Prostate gland (tissue), 2 donors: ENCODE measurements around the gene SLC35F3. TPM values are rescaled to one million over a fixed set of nuclear protein-coding genes. Genes with fewer than 3 reads are reported as not detected.

Experiments used
- DNase-seq: peaks from one replicate; pipeline ENCODE4 v3.0.0-alpha.2; 2019; ENCODE audit warnings: low spot score
- H3K27ac ChIP-seq, 2 donors: fragments of 200-600 bp; sonication (generic); 2 replicates each; pipeline ENCODE4 v1.5.1; 2017 to 2019
- H3K27me3 ChIP-seq: fragments of 200-600 bp; sonication (generic); replicated peaks from 2 replicates; pipeline ENCODE4 v1.5.1; 2019; ENCODE audit not compliant: insufficient read depth
- H3K36me3 ChIP-seq, 2 donors: fragments of 200-600 bp; sonication (generic); 1 replicate in 1 of 2; 2 replicates in 1 of 2; pipeline versions ENCODE4 v1.5.1 to v1.8.1; 2017 to 2019
- H3K4me1 ChIP-seq: fragments of 200-600 bp; sonication (generic); replicated peaks from 2 replicates; pipeline ENCODE4 v1.5.1; 2019
- H3K4me3 ChIP-seq, 2 donors: fragments of 200-600 bp; sonication (generic); 2 replicates each; pipeline ENCODE4 v1.5.1; 2017 to 2019
- H3K9me3 ChIP-seq: fragments of 200-600 bp; sonication (generic); 2 replicates; pipeline ENCODE4 v1.5.1; 2017
- CTCF ChIP-seq, 4 experiments: fragments of 200-600 bp in 2 of 4; fragments of 450-650 bp in 2 of 4; sonication (generic) in 2 of 4; IDR thresholded peaks; 1 replicate in 3 of 4; 2 replicates in 1 of 4; pipeline ENCODE4 v1.5.1; 2016 to 2019; ENCODE audit warnings: antibody characterized with exemption in 4 of 4, mild to moderate bottlenecking in 2 of 4, moderate library complexity in 2 of 4
- POLR2A ChIP-seq: fragments of 450-650 bp; IDR thresholded peaks from one replicate; pipeline ENCODE4 v1.6.1; 2016; ENCODE audit warnings: antibody characterized with exemption, mild to moderate bottlenecking
- POLR2AphosphoS5 ChIP-seq: sonication (generic); formaldehyde crosslinking; IDR thresholded peaks from one replicate; pipeline ENCODE4 v1.6.1; 2017; ENCODE audit warnings: antibody characterized with exemption
- WGBS: methylation state at CpG from one replicate; pipeline ENCODE4 v1.1.5; 2018; 5-methylcytosine and 5-hydroxymethylcytosine counted together
- intact Hi-C: fragments of 100-400 bp; cut with DNase I; formaldehyde crosslinking; loops from one replicate; pipeline ENCODE4 v1.14.2; 2022
- total RNA-seq, 2 donors: library from RNA; depleted of rRNA; stranded (reverse); fragments of >200 nt; gene quantifications; one replicate each; pipeline ENCODE4 v1.1.0, GENCODE V29; 2016

The SLC35F3 gene
- total RNA-seq, 2 donors from 2014 or later = 0.34 to 0.64 TPM

GRCh38 chr1:234007684-234008083 is 103.2 kb downstream of the SLC35F3 start:
- H3K9me3 ChIP-seq = no peaks in the 10 kb centered on the region
- H3K27me3 ChIP-seq = no peaks in the 10 kb centered on the region
- TF ChIP-seq POLR2AphosphoS5 (no peak), POLR2A (no peak), CTCF (IDR thresholded peaks at IDR 0.05) (no peak)
- H3K4me1 ChIP-seq = no peaks in the 10 kb centered on the region
- DNase-seq = no peak
- 94% methylated on average over 1 of the region's 1 CpG for WGBS
- intact Hi-C loops = no loop called here
- H3K4me3 ChIP-seq = no peak overlapping the region
- no peak overlapping the region for H3K27ac ChIP-seq
- H3K36me3 ChIP-seq = no peaks in the 10 kb centered on the region

- DNase-seq = no peak
- Histone ChIP-seq H3K4me1 (no peaks in the 10 kb centered on the region), H3K27ac (no peak overlapping the region), H3K36me3 (no peaks in the 10 kb centered on the region), H3K4me3 (no peak overlapping the region), H3K9me3 (no peaks in the 10 kb centered on the region), H3K27me3 (no peaks in the 10 kb centered on the region)
- TF ChIP-seq POLR2AphosphoS5 (no peak), CTCF (IDR thresholded peaks at IDR 0.05) (no peak), POLR2A (no peak)
- intact Hi-C loops = no loop called here
Measured at GRCh38 chr1:234008591-234008990, 104.1 kb downstream of the SLC35F3 start.

GRCh38 chr1:234009668-234010067 is 105.2 kb downstream of the SLC35F3 start:
- Histone ChIP-seq H3K36me3 (no peaks in the 10 kb centered on the region), H3K4me1 (no peaks in the 10 kb centered on the region), H3K27ac (no peak overlapping the region), H3K4me3 (no peak overlapping the region), H3K9me3 (no peaks in the 10 kb centered on the region), H3K27me3 (no peaks in the 10 kb centered on the region)
- intact Hi-C loops = no loop called here
- no peak for TF ChIP-seq POLR2A
- TF ChIP-seq POLR2AphosphoS5 = no peak
- TF ChIP-seq CTCF (IDR thresholded peaks at IDR 0.05) = no peak
- DNase-seq = no peak
- WGBS = 89% methylated on average over 1 of the region's 1 CpG

GRCh38 chr1:234014208-234014607 is 109.7 kb downstream of the SLC35F3 start:
- no peak for DNase-seq
- TF ChIP-seq POLR2A (no peak), CTCF (IDR thresholded peaks at IDR 0.05) (no peak), POLR2AphosphoS5 (no peak)
- no peak overlapping the region for H3K27ac ChIP-seq
- H3K36me3 ChIP-seq = no peaks in the 10 kb centered on the region
- intact Hi-C loops = no loop called here
- 46% methylated on average over 3 of the region's 3 CpGs for WGBS
- no peak overlapping the region for H3K4me3 ChIP-seq
- H3K27me3 ChIP-seq = no peaks in the 10 kb centered on the region
- no peaks in the 10 kb centered on the region for H3K4me1 ChIP-seq
- H3K9me3 ChIP-seq = no peaks in the 10 kb centered on the region

- H3K9me3 ChIP-seq = no peaks in the 10 kb centered on the region
- no peak overlapping the region for H3K4me3 ChIP-seq
- no peaks in the 10 kb centered on the region for H3K4me1 ChIP-seq
- H3K27ac ChIP-seq = no peak overlapping the region
- WGBS = 81% methylated on average over 4 of the region's 4 CpGs
- no peak for DNase-seq
- no peaks in the 10 kb centered on the region for H3K36me3 ChIP-seq
- H3K27me3 ChIP-seq = no peaks in the 10 kb centered on the region
- intact Hi-C loops = no loop called here
- TF ChIP-seq CTCF (IDR thresholded peaks at IDR 0.05) (no peak), POLR2A (no peak), POLR2AphosphoS5 (no peak)
Measured at GRCh38 chr1:234018816-234019215, 114.3 kb downstream of the SLC35F3 start.
